SK-N-SH treated with all-trans-retinoic acid at 6 μM for 48 hours (cell line): Measurements from ENCODE around the gene SIPA1.

Experiments used
- ATAC-seq: fragments of 200-7000 bp; cut with Tn5 transposase; 3 replicates; pipeline ENCODE4 v1.9.1; 2020; ENCODE audit warnings: mild to moderate bottlenecking, moderate library complexity
- ARNTL ChIP-seq: fragments of 450-650 bp; formaldehyde crosslinking; IDR thresholded peaks from 2 replicates; pipeline ENCODE4 v1.5.0; 2020; ENCODE audit warnings: low read depth, mild to moderate bottlenecking, moderate library complexity, borderline replicate concordance
- BACH2 ChIP-seq: fragments of 250-450 bp; sonication (Bioruptor Pico); IDR thresholded peaks from 2 replicates; pipeline ENCODE4 v1.9.0; 2021; ENCODE audit warnings: mild to moderate bottlenecking, borderline replicate concordance
- CREB5 ChIP-seq: fragments of 250-450 bp; sonication (Bioruptor Pico); IDR thresholded peaks from 2 replicates; pipeline ENCODE4 v1.5.1; 2020; ENCODE audit warnings: low read depth, mild to moderate bottlenecking, moderate library complexity
- CSDC2 ChIP-seq: fragments of 250-450 bp; sonication (Bioruptor Pico); IDR thresholded peaks from 2 replicates; pipeline ENCODE4 v1.5.0; 2020; ENCODE audit warnings: mild to moderate bottlenecking, moderate library complexity
- CSRNP3 ChIP-seq: fragments of 250-450 bp; sonication (Bioruptor Pico); IDR thresholded peaks from 2 replicates; pipeline ENCODE4 v1.5.1; 2021; ENCODE audit warnings: mild to moderate bottlenecking, moderate library complexity
- ESRRG ChIP-seq: fragments of 250-450 bp; sonication (Bioruptor Pico); IDR thresholded peaks from 2 replicates; pipeline ENCODE4 v1.6.1; 2021; ENCODE audit warnings: mild to moderate bottlenecking
- GLIS3 ChIP-seq: fragments of 250-450 bp; sonication (Bioruptor Pico); IDR thresholded peaks from 2 replicates; pipeline ENCODE4 v1.5.0; 2020; ENCODE audit warnings: mild to moderate bottlenecking, moderate library complexity
- ISL1 ChIP-seq: fragments of 250-450 bp; sonication (Bioruptor Pico); IDR thresholded peaks from 2 replicates; pipeline ENCODE4 v2.1.2; 2022; ENCODE audit warnings: mild to moderate bottlenecking, moderate library complexity
- OSR1 ChIP-seq: fragments of 250-450 bp; sonication (Bioruptor Pico); IDR thresholded peaks from 2 replicates; pipeline ENCODE4 v1.8.0; 2022; ENCODE audit warnings: moderate library complexity, mild to moderate bottlenecking, inconsistent platforms
- PPARA ChIP-seq: fragments of 250-450 bp; sonication (Bioruptor Pico); IDR thresholded peaks from 2 replicates; pipeline ENCODE4 v1.5.0; 2020; ENCODE audit warnings: mild to moderate bottlenecking, borderline replicate concordance
- RARB ChIP-seq: fragments of 250-450 bp; sonication (Bioruptor Pico); IDR thresholded peaks from 2 replicates; pipeline ENCODE4 v1.8.0; 2021; ENCODE audit warnings: mild to moderate bottlenecking, moderate library complexity
- SNAI2 ChIP-seq: fragments of 250-450 bp; sonication (Bioruptor Pico); IDR thresholded peaks from 2 replicates; pipeline ENCODE4 v1.5.0; 2020; ENCODE audit warnings: mild to moderate bottlenecking, moderate library complexity
- TCF4 ChIP-seq: fragments of 250-450 bp; sonication (Bioruptor Pico); IDR thresholded peaks from 2 replicates; pipeline ENCODE4 v1.8.0; 2021; ENCODE audit warnings: mild to moderate bottlenecking, moderate library complexity, borderline replicate concordance
- TOX ChIP-seq: fragments of 250-450 bp; sonication (Bioruptor Pico); IDR thresholded peaks from 2 replicates; pipeline ENCODE4 v1.8.0; 2021; ENCODE audit warnings: mild to moderate bottlenecking, moderate library complexity, borderline replicate concordance
- ZFP3 ChIP-seq: fragments of 250-450 bp; sonication (Bioruptor Pico); IDR thresholded peaks from 2 replicates; pipeline ENCODE4 v1.5.0; 2020; ENCODE audit warnings: mild to moderate bottlenecking, moderate library complexity
- ZFP30 ChIP-seq: fragments of 450-650 bp; formaldehyde crosslinking; IDR thresholded peaks from 2 replicates; pipeline ENCODE4 v1.5.0; 2022; ENCODE audit warnings: mild to moderate bottlenecking, moderate library complexity
- ZNF565 ChIP-seq: fragments of 450-650 bp; formaldehyde crosslinking; conservative IDR thresholded peaks from 2 replicates; pipeline ENCODE4 v1.5.0; 2020; ENCODE audit warnings: low read depth, mild to moderate bottlenecking, moderate library complexity
- ZNF70 ChIP-seq: fragments of 450-650 bp; formaldehyde crosslinking; IDR thresholded peaks from 2 replicates; pipeline ENCODE4 v1.5.0; 2020; ENCODE audit warnings: mild to moderate bottlenecking, moderate library complexity
- ZNF8 ChIP-seq: fragments of 450-650 bp; formaldehyde crosslinking; IDR thresholded peaks from 2 replicates; pipeline ENCODE4 v1.5.0; 2020; ENCODE audit warnings: mild to moderate bottlenecking, moderate library complexity
- TF ChIP-seq, protein P1 (sequence below): fragments of 250-450 bp; sonication (Bioruptor Pico); IDR thresholded peaks from 2 replicates; pipeline ENCODE4 v1.8.0; 2020; ENCODE audit warnings: mild to moderate bottlenecking, moderate library complexity, borderline replicate concordance
- TF ChIP-seq, protein P2 (sequence below): fragments of 250-450 bp; sonication (Bioruptor Pico); IDR thresholded peaks from 2 replicates; pipeline ENCODE4 v1.8.0; 2021; ENCODE audit warnings: low read depth, mild to moderate bottlenecking, moderate library complexity, borderline replicate concordance
- TF ChIP-seq, protein P3 (sequence below): fragments of 250-450 bp; sonication (Bioruptor Pico); IDR thresholded peaks from 2 replicates; pipeline ENCODE4 v1.5.0; 2020; ENCODE audit warnings: mild to moderate bottlenecking, moderate library complexity

The SIPA1 gene

GRCh38 chr11:65696802-65697552, 59.1 kb downstream of the SIPA1 start:
- no peak for TF ChIP-seq ISL1 (CRISPR knock-in tag)
- no peak for TF ChIP-seq ZFP3 (CRISPR knock-in tag)
- TF ChIP-seq GLIS3 (CRISPR knock-in tag): no peak
- no peak for TF ChIP-seq CSRNP3 (CRISPR knock-in tag)
- TF ChIP-seq BACH2 (CRISPR knock-in tag): no peak
- no peak for TF ChIP-seq ZNF70 (CRISPR knock-in tag)
- TF ChIP-seq CREB5: no peak
- TF ChIP-seq, protein P1, sequence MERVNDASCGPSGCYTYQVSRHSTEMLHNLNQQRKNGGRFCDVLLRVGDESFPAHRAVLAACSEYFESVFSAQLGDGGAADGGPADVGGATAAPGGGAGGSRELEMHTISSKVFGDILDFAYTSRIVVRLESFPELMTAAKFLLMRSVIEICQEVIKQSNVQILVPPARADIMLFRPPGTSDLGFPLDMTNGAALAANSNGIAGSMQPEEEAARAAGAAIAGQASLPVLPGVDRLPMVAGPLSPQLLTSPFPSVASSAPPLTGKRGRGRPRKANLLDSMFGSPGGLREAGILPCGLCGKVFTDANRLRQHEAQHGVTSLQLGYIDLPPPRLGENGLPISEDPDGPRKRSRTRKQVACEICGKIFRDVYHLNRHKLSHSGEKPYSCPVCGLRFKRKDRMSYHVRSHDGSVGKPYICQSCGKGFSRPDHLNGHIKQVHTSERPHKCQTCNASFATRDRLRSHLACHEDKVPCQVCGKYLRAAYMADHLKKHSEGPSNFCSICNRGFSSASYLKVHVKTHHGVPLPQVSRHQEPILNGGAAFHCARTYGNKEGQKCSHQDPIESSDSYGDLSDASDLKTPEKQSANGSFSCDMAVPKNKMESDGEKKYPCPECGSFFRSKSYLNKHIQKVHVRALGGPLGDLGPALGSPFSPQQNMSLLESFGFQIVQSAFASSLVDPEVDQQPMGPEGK (CRISPR knock-in tag): no peak
- no peak for TF ChIP-seq TOX (CRISPR knock-in tag)
- TF ChIP-seq ZNF565 (CRISPR knock-in tag): no peak
- TF ChIP-seq CSDC2: no peak
- TF ChIP-seq RARB: no peak
- TF ChIP-seq ESRRG (CRISPR knock-in tag): no peak
- no peak for TF ChIP-seq TCF4 (CRISPR knock-in tag)
- TF ChIP-seq, protein P2, sequence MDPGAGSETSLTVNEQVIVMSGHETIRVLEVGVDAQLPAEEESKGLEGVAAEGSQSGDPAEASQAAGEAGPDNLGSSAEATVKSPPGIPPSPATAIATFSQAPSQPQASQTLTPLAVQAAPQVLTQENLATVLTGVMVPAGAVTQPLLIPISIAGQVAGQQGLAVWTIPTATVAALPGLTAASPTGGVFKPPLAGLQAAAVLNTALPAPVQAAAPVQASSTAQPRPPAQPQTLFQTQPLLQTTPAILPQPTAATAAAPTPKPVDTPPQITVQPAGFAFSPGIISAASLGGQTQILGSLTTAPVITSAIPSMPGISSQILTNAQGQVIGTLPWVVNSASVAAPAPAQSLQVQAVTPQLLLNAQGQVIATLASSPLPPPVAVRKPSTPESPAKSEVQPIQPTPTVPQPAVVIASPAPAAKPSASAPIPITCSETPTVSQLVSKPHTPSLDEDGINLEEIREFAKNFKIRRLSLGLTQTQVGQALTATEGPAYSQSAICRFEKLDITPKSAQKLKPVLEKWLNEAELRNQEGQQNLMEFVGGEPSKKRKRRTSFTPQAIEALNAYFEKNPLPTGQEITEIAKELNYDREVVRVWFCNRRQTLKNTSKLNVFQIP: no peak
- TF ChIP-seq OSR1 (CRISPR knock-in tag): no peak
- no peak for TF ChIP-seq SNAI2 (CRISPR knock-in tag)
- TF ChIP-seq ARNTL (CRISPR knock-in tag): no peak
- TF ChIP-seq, all 23 proteins: peak for 0
- no peak for ATAC-seq

DNA sequence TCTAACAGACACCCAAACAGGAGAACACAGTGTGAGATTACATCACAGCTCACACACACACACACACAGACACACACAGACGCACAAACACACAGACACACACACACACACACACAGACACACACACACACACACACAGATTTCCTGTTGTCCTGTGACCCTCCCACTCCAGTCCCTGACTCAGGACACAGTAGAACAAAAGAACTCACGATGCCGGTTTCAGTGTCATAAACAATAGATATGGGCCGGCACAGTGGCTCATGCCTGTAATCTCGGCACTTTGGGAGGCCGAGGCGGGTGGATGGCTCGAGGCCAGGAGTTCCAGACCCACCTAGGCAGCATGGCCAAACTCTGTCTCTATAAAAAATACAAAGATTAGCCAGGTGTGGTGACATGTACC, 60.3 kb downstream of the SIPA1 start:
- no peak for ATAC-seq
- TF ChIP-seq GLIS3 (CRISPR knock-in tag) (no peak), ZNF8 (no peak), ZNF565 (CRISPR knock-in tag) (no peak)

DNA sequence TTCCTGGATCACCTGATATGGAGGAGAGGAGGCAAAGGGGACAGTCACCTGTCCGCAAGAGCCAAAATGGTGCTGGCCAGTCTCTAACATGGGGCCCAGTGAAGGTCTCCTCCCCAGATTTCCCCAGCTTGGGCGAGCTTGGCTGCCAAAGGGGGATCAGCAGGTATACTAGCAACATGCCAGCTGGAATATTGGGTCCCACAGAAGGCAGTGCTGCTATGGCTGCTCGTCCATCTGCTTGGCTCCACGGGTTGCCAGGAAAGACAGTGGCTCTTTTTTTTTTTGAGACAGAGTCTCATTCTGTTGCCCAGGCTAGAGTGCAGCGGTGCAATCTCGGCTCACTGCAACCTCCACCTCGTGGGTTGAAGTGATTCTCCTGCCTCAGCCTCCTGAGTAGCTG, 61.4 kb downstream of the SIPA1 start:
- ATAC-seq: no peak
- no peak for TF ChIP-seq RARB
- TF ChIP-seq BACH2 (CRISPR knock-in tag): no peak
- TF ChIP-seq ZNF8: no peak
- TF ChIP-seq CSRNP3 (CRISPR knock-in tag): no peak
- TF ChIP-seq CREB5: no peak
- no peak for TF ChIP-seq ZNF565 (CRISPR knock-in tag)
- TF ChIP-seq ZFP30 (CRISPR knock-in tag): no peak
- TF ChIP-seq ESRRG (CRISPR knock-in tag): no peak
- no peak for TF ChIP-seq ISL1 (CRISPR knock-in tag)
- TF ChIP-seq GLIS3 (CRISPR knock-in tag): no peak
- TF ChIP-seq CSDC2: no peak
- TF ChIP-seq, protein P3, sequence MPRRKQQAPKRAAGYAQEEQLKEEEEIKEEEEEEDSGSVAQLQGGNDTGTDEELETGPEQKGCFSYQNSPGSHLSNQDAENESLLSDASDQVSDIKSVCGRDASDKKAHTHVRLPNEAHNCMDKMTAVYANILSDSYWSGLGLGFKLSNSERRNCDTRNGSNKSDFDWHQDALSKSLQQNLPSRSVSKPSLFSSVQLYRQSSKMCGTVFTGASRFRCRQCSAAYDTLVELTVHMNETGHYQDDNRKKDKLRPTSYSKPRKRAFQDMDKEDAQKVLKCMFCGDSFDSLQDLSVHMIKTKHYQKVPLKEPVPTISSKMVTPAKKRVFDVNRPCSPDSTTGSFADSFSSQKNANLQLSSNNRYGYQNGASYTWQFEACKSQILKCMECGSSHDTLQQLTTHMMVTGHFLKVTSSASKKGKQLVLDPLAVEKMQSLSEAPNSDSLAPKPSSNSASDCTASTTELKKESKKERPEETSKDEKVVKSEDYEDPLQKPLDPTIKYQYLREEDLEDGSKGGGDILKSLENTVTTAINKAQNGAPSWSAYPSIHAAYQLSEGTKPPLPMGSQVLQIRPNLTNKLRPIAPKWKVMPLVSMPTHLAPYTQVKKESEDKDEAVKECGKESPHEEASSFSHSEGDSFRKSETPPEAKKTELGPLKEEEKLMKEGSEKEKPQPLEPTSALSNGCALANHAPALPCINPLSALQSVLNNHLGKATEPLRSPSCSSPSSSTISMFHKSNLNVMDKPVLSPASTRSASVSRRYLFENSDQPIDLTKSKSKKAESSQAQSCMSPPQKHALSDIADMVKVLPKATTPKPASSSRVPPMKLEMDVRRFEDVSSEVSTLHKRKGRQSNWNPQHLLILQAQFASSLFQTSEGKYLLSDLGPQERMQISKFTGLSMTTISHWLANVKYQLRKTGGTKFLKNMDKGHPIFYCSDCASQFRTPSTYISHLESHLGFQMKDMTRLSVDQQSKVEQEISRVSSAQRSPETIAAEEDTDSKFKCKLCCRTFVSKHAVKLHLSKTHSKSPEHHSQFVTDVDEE (CRISPR knock-in tag): no peak
- TF ChIP-seq SNAI2 (CRISPR knock-in tag): no peak
- no peak for TF ChIP-seq TOX (CRISPR knock-in tag)
- no peak for TF ChIP-seq PPARA (CRISPR knock-in tag)
- TF ChIP-seq, protein P1 (CRISPR knock-in tag): no peak
